Transverse colon (tissue), 4 donors: Measurements from ENCODE around the gene EEF1B2.
A peak's percentile ranks its signal among the peaks of the same experiment; 100 is the strongest.

Source experiments
- EP300 ChIP-seq: sonication (generic); formaldehyde crosslinking; IDR thresholded peaks from one replicate; pipeline ENCODE4 v1.6.1; 2017; ENCODE audit warnings: antibody characterized with exemption, low read depth
- POLR2A ChIP-seq: fragments of 450-650 bp; IDR thresholded peaks from one replicate; pipeline ENCODE4 v1.6.1; 2016; ENCODE audit warnings: antibody characterized with exemption, mild to moderate bottlenecking, moderate library complexity
- POLR2AphosphoS5 ChIP-seq, 3 donors: sonication (generic); formaldehyde crosslinking; IDR thresholded peaks; one replicate each; pipeline ENCODE4 v1.6.1; 2016; ENCODE audit warnings: antibody characterized with exemption in 3 of 3
- TF ChIP-seq, protein P1 (sequence below), 5 experiments: fragments of 200-600 bp in 3 of 5; fragments of 450-650 bp in 2 of 5; sonication (generic) in 3 of 5; IDR thresholded peaks; 1 replicate in 2 of 5; 2 replicates in 3 of 5; pipeline ENCODE4 v1.5.1; 2016 to 2017; ENCODE audit warnings: antibody characterized with exemption in 5 of 5, inconsistent platforms in 3 of 5, mild to moderate bottlenecking in 2 of 5, moderate library complexity in 1 of 5

DNA sequence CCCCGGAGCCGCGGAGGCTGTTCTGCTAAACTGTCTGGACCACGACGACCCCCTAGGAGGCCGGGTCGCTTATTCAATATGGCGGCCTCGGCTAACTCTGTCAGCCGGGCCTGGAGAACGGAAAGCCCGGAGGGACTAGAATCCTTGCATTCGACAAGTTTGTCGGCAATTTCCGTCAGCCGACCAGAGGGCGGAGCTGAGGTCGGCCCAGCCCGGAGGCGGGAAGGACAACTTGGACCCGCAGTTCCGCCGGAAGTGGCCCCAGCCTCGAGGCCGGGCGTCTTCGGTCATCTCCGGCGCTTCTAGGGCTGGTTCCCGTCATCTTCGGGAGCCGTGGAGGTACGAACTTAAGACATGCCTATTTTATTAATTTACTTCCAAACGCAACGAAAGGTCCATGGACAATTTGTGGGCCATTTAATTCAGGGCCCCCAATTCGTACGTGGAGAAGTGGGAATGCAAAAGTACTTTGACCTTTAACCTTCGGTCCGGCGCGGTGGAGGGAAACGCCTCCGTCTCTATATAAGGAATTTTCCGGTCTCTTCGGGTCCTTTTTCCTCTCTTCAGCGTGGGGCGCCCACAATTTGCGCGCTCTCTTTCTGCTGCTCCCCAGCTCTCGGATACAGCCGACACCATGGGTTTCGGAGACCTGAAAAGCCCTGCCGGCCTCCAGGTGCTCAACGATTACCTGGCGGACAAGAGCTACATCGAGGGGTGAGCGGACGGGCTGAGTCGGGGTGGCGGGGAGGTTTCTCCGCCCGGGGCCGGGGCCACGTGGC, at the start of gene EEF1B2, which contains the start of gene NDUFS1:
- TF ChIP-seq, protein P1, sequence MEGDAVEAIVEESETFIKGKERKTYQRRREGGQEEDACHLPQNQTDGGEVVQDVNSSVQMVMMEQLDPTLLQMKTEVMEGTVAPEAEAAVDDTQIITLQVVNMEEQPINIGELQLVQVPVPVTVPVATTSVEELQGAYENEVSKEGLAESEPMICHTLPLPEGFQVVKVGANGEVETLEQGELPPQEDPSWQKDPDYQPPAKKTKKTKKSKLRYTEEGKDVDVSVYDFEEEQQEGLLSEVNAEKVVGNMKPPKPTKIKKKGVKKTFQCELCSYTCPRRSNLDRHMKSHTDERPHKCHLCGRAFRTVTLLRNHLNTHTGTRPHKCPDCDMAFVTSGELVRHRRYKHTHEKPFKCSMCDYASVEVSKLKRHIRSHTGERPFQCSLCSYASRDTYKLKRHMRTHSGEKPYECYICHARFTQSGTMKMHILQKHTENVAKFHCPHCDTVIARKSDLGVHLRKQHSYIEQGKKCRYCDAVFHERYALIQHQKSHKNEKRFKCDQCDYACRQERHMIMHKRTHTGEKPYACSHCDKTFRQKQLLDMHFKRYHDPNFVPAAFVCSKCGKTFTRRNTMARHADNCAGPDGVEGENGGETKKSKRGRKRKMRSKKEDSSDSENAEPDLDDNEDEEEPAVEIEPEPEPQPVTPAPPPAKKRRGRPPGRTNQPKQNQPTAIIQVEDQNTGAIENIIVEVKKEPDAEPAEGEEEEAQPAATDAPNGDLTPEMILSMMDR (IDR thresholded peaks at IDR 0.05): peak in 1 of 5 experiments; percentile 9
- TF ChIP-seq POLR2AphosphoS5 (IDR thresholded peaks at IDR 0.05): peak; percentile 57 to 79 (median 79)
- no peak for TF ChIP-seq EP300
- TF ChIP-seq POLR2A: peak; percentile 58
